NCI-H1417 treated with DMSO at 0.1 percent for 48 hours (cell line): Measurements from ENCODE around the gene TMEM154.

ENCODE experiments used
- DNase-seq: peaks from one replicate; lab custom pipeline; 2025; lab: John Stamatoyannopoulos, UW

TMEM154 gene

DNA sequence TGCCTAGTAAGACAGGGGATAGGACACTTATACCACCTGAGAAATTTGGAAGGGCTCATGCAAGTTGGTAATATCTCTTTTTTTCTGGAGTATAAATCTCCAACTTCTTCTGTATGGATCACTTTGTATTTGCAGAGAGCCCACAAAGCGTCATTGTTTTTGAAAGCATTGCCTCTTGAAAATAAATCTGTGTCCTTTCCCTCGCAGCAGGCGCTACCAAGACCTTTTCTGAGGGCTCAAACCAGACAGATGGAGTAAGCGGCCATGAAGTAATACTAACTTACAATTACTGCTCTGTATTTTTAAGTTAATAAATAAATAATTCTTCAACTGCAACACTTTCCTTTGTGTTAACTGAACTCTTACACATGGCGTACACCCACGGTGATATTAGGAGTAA, 87.9 kb downstream of the TMEM154 start:
- no peak for DNase-seq

DNA sequence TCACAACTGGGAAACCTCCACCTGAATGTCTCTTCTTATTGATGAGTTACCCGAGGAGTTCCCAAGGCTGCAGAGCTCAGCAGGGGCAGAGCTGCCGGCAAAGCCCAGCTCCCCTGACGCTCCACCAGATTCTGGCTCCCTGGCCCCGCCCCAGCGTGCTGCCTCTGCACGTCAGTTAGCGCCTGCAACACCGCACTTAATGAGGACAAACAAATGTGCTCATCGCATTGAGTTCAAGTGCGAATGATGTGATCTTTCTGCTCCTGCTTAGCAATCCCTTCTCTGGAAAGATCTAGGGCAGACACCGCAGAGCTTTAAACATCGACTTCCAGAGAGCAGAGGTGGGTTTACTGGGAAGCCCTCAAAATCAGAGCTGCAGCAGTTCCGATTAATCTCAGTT, 88.4 kb downstream of the TMEM154 start:
- no peak for DNase-seq

DNA sequence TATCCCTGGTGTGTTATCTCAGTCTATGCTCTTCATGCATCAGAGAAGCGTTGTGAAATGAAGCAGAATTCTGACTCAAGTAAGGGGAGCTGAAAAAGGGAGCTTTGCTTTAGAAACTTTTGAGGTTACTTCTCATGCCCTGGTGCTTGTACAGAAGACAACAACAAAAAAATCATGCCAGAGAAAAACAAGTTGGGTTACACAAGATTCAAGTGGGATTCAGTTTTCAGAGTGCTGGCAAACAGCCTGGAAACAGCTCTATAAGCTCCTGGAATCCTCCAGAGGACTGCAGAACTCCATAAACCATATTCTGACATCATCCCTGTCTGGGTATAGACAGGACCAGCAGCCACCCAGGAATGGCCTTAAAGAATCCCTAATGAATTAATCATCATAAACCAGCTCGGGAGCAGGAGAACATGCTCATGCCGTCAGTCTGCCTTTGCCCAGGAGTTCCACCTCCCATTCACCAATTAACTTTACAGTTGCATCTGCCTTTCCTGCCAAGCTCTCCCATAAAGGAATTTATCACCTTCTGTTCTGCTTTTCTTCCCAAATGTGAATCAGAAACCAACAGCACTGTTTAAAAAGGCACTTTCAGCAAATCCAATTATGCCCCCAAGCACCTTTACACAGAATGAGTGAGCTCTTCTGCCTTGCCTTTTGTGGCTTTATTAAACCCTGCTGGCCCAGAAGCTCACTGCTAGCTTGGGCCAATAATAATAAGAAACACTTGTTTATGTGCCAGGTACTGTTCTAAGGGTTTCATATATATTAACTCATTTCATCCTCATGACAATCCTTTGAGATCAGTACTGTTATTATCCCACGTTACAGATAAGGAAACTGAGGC, 89.4 kb downstream of the TMEM154 start:
- DNase-seq = no peak

DNA sequence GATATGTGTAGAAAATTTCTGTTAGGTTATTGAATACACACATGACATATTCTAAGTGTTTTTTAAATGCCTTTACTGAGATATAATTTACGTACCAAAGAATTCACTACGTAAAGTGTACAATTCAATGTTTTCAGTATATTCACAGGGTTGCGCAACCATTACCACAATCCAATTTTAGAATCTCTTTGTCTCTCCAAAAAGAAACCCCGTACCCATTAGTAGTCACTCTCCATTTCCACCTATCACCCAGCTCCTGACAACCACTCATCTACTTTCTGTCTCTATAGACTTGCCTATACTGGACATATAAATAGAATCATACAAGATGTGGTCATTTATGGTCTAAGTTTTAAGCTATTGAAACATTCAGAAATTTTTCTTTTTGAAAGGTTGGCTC, 90.9 kb downstream of the TMEM154 start:
- DNase-seq = no peak

DNA sequence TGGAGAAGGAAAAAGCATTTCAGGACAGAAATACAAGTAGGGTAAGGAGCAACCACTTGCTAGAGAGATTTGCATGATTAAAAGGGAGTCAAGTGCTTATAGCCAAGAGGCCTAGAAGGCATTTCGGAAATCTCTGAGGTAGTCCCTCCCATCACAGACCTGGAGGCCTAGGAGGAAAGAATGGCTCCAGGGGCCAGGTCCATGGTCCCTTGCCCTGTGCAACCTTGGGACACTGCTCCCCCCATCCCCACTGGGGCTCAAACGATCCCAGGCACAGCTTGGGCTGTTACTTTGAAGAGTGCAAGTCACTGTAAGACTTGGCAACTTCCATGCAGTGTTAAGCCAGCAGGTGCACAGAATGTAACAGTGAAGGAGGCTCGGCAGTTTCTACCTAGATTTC, 92.7 kb downstream of the TMEM154 start:
- no peak for DNase-seq

DNA sequence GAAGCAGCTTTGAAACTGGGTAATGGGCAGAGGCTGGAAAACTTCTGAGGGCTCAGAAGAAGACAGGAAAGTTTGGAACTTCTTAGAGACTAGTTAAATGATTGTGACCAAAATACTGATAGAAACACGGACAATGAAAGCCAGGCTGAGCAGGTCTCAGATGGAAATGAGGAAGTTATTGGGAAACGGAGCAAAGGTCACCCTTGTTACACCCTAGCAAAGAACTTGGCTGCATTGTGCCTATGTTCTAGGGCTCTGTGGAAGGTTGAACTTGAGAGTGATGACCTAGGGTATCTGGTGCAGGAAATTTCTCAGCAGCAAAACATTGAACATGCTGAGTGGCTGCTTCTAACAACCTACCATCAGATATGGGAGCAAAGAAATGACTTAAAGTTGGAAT, 93.1 kb downstream of the TMEM154 start:
- no peak for DNase-seq

DNA sequence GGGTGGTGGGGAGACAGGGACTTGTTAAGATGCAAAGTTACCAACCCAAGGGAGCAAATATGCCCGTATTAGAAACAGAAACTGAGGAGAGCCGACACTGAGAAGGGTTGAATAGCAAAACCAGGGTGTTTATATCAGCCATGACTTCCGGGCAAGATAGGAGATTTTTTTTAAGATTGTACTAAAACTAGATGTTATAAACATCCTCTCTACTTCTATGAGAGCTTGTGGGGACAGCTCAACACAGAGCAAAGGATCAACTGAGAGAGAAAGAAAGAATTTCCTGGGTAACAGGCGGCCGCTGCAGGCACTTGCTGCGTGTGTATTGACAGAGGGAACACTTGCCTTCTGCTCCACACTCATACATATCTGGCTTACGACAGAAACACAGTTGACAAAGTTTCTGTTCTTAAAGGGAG, 94.8 kb downstream of the TMEM154 start:
- no peak for DNase-seq

DNA sequence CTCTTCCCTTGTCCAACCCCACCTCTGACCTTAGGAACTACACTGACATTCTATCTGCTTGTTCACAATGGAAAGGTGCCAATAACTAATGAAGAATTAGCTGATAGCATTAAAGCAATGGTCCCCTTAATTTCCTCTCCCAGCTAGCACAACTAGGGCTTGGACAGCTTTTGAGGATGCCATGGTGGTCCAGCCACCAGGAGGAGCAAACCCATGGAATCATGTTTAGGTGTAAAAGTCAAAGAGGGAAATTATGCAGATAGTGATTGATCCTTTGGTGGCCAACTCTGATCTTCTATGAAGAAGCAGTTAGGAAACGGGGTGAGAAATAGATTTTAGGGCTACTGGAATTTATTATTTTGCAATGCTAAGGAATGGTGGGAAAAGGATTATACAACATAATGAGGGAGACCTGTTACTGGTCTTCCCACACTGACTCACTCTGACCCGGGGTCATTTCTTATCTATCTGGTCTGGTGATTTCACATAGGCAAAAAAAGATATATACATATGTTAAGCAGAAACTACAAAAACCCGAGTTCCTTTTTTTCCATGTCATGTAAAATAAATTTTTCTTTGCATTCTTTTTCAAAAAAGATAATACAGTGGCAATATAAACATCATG, 98.1 kb downstream of the TMEM154 start:
- no peak for DNase-seq

DNA sequence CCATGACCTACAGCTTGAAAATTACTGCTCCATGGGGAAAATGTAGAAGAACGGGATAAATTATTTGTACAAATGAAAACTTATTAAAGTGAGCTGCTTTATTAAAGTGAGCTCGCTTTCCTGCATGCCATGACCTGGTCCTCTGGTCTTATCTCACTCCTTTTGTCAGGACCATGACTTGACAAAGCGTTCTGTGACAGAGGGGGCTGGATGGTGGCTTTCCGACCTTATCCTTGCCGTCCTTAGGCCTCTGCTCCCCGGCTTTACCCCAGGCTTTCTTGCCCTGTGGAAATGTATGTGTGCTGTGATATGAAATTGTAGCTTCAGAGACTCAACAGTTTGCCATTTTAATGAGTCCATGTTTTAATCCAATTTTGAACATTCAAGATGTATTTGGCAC, 99.9 kb downstream of the TMEM154 start:
- no peak for DNase-seq

DNA sequence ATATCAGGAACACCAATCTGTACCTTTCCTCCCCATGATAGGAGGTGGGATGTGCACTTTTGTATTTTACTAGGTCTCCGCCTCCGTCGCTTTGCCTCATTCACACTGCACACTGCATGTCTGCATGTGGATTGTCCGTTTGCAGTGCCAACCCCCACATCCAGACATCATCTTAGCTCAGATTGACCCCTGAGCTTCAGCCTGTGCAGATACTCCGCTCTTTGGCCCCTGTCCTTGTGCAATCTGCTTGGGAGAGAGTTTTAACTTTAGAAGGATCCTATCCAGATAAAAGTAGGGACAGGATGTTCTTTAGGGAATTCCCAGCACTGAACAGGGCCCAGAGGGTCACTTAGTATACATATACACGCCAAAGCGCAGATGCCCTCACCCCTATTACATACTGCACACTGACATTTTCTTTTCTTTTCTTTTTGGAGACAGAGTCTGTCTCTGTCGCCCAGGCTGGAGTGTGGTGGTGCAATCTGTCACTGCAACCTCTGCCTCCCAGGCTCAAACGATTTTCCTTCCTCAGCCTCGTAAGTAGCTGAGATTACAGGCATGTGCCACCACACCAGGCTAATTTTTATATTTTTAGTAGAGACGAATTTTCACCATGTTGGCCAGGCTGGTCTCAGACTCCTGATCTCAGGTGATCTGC, 100.6 kb downstream of the TMEM154 start:
- no peak for DNase-seq

DNA sequence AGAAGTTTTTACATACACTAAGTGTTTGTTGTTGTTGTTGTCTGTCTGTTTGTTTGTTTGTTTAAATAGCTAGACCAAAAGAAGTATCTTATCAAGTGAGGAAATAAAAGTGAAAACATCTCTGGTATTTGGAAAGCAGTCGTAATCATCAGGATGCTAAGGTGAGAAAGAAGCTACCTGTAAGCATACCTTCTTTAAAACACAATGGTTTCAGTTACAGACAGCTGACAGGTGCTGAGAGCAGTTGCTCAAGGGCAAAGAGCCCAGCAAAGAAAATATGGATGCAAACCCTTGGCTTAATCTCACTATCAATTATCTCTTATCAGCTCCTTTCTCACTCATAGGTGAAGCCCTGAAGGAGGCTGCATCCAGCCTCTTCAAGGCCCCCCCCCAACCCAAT, 101.1 kb downstream of the TMEM154 start:
- no peak for DNase-seq

DNA sequence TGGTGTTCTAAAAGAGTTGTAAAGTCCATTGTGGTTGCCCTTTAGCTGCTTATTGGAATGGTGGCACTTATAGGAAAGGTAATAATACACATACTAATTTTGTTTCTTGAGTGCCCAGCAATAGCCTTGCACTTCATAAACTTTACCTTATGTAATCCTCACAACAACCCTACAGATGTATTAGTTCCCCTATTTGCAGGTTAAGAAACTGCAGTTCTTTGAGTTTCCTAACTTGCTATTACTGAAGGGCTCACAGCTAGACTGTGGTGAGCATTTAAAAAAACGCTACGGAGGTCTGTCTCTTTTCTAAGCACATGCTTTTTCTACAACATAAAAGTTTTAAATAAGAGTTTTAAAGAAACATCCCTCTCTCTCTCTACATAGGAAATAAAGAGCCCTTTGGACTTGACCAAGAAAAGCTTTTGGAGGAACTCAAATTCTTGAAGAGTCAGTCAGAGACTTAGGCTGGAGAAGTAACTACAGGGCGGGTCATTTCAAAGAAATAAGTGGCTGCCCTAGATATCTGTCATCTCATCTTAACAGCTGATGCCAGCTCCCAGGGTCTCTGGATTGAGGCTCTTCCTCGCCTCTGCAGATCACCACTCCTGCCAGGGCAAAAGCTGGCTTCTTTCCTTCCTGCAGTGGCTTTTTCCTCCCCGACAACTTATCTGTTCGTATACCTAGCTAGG, 101.9 kb downstream of the TMEM154 start:
- no peak for DNase-seq

DNA sequence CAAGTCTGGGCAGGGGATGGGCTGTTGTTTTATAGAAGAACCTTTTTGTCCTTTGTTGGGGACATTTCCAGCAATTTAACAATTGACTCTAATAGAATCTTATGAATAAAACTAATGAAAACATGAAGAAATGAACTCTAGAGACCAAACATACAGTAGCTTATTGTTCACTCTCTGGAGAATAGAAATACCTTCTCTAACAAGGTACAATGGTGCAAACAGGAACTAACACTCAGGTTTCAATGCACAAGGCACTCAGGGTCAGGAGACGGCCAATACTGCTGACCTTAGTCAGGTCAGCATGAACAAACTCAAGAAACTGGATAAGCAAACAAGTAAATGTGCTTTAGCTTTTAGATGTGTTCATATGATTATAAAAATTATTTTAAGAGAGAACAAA, 104.3 kb downstream of the TMEM154 start:
- no peak for DNase-seq

DNA sequence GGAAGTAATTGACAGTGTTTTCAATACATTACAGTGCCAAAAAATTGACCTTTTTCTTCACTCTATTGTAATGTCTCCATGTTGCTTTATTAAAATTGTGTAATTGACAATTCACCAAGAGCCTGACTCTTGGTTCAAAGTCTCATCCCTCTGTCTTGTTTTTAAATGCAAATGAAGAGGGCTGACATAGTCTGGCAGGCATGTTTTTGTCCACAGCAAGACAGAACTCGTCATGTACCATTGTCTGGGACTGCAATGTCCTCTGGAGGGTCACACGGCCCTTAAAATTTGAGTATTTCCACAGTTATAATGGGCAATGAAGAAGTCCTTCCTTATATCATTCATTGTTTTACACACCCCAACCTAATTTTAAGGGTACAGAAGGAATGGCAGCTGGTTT, 105.9 kb downstream of the TMEM154 start:
- no peak for DNase-seq

DNA sequence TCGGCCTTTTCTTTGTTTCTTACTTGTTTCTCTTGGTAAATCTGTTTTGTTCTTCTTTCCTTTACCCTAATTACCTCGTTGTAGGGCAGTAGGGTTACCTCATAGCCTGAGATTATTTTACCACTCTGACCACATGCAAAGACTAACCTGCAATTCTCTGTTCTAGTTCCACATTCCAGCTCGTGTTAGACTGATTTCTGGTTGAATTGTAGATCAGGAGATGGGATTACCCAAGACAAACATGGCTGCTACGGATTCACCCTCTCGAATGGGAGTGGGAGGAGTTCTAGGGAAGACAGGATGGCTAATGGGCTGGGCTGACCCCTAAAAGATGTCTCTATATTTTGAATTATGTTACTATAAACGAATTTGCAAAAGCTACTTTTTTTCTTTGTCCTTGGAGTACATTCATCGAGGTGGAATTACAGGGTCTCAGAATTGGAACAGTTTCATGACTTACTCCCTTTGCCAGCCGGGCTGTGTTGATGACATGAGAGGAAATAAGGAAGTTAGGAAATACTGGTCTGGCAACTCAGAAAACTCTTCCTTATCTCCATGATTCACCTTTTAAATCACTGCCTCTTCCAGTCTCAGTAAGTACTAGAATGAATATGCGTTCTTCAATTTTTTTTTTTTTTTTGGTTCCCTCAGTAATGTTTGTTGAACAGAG, 107.2 kb downstream of the TMEM154 start:
- DNase-seq = no peak

DNA sequence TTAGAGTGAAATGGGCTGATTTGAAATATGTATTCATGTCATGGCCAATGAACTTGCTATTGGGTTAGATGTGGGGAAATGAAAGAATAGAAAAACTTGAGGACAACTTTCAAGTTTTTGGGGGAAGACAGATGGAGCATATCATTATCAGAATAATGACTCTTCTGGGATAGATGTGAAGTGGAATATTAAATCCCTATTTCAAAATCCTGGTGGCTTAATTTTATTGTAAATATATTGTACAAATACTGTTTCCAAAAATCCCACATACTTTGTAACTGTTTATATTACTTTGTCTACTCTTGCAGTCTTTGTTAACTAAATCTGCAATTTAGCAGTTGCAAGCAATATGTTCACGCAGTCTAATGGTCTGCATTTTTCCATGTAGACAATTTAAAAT, 108.0 kb downstream of the TMEM154 start:
- no peak for DNase-seq

DNA sequence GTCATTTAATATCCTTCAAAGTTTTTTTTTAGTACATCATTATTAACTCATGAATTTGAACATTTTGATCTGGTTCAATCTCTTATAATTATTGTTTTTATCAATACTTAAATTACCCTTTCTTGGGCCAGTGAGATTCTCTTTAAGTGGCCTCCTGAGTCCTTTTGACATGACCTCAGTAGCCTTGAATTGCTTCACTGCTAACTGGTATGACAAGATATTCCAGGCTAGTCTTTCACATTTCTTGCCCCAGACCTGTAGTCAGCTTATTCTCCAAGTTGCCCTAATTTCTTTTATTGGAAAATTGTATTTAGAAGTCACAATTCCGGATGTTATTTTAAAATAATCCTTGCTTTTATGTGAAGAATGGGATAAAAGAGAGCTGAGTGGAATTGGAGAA, 108.5 kb downstream of the TMEM154 start:
- DNase-seq = no peak
